ENCODE results near the gene PROSER1. TPM values are rescaled to one million over a fixed set of nuclear protein-coding genes. Genes with fewer than 3 reads are reported as not detected.

Gene PROSER1
- total RNA-seq, 1 experiment from 2014 or later, result 33.5 TPM

- Histone ChIP-seq H3K9ac (ENCODE audit: low read length) (peak overlapping the region; percentile 73), H3K79me2 (ENCODE audit: insufficient read depth, low read length) (peaks cover 44% of the 10 kb centered on the region), H3K4me3 (replicated peaks in 1 of 2; ENCODE audit: low read depth in 1 of 2, low read length in 2 of 2) (peak overlapping the region; percentile 89 to 90), H3K27ac (ENCODE audit: low read depth, low read length) (peak overlapping the region; percentile 71), H3K27me3 (ENCODE audit: insufficient read depth, low read length) (no peaks in the 10 kb centered on the region), H3K9me2 (ENCODE audit: insufficient read depth) (no peaks in the 10 kb centered on the region), H3K4me1 (ENCODE audit: control insufficient read depth in 1 of 2, insufficient read depth in 2 of 2, low read length in 2 of 2) (peaks cover 0 to 26% of the 10 kb centered on the region in 2 experiments; a peak in 3 of 4 replicates), H2AFZ (ENCODE audit: low read depth, low read length, poor library complexity, severe bottlenecking) (peak overlapping the region; percentile 91), H4K20me1 (ENCODE audit: insufficient read depth) (no peaks in the 10 kb centered on the region), H3K4me2 (ENCODE audit: low read length) (peak overlapping the region; percentile 99), H3K9me3 (ENCODE audit: control insufficient read depth in 1 of 2, insufficient read depth in 1 of 2, low read depth in 1 of 2, low read length in 2 of 2) (no peaks in the 10 kb centered on the region), H3K36me3 (ENCODE audit: control insufficient read depth in 1 of 2, insufficient read depth in 2 of 2, low read length in 2 of 2) (no peaks in the 10 kb centered on the region)
- ChIA-PET CTCF (interaction anchor here (1.8 kb wide), 1 partner anchor 13 kb away, joined by 4 read pairs; no protein-coding TSS in a partner anchor), RAD21 (ENCODE audit: low non-redundant PET in 1 of 2, low total read pairs in 2 of 2, uncharacterized antibody in 2 of 2, unreplicated experiment in 2 of 2) (no interaction called here), POLR2A (no interaction called here)
- TSS peak; percentile 45 for BruUV-seq (replicated peaks)
- peak; percentile 39 for ATAC-seq
- TF ChIP-seq SIN3A (IDR thresholded peaks at IDR 0.05; ENCODE audit: low read depth), result 0 out of 2 replicates have a peak, but pooled peaks have one; percentile 14
- TF ChIP-seq SRF (IDR thresholded peaks at IDR 0.05; ENCODE audit: low read depth), result no peak
- no peak for DNase-seq (ENCODE audit: low read depth, low spot score)
- intact Hi-C loops (cut with micrococcal nuclease), result no loop called here
These were observed 711 bp upstream of the PROSER1 start for GRCh38 chr13:39038569-39039030.

GRCh38 chr13:39037410-39037879, 444 bp downstream of the PROSER1 start:
- Histone ChIP-seq H3K27ac (ENCODE audit: low read depth, low read length) (peak overlapping the region; percentile 71), H3K36me3 (ENCODE audit: control insufficient read depth in 1 of 2, insufficient read depth in 2 of 2, low read length in 2 of 2) (no peaks in the 10 kb centered on the region), H3K4me3 (replicated peaks in 1 of 2; ENCODE audit: low read depth in 1 of 2, low read length in 2 of 2) (peak overlapping the region; percentile 89 to 90), H3K4me2 (ENCODE audit: low read length) (peak overlapping the region; percentile 99), H3K4me1 (ENCODE audit: control insufficient read depth in 1 of 2, insufficient read depth in 2 of 2, low read length in 2 of 2) (peaks cover 0 to 26% of the 10 kb centered on the region in 2 experiments; a peak in 3 of 4 replicates), H3K27me3 (ENCODE audit: insufficient read depth, low read length) (no peaks in the 10 kb centered on the region), H4K20me1 (ENCODE audit: insufficient read depth) (no peaks in the 10 kb centered on the region), H2AFZ (ENCODE audit: low read depth, low read length, poor library complexity, severe bottlenecking) (no peak overlapping the region), H3K9ac (ENCODE audit: low read length) (peak overlapping the region; percentile 73), H3K9me3 (ENCODE audit: control insufficient read depth in 1 of 2, insufficient read depth in 1 of 2, low read depth in 1 of 2, low read length in 2 of 2) (no peaks in the 10 kb centered on the region), H3K9me2 (ENCODE audit: insufficient read depth) (no peaks in the 10 kb centered on the region), H3K79me2 (ENCODE audit: insufficient read depth, low read length) (peaks cover 54% of the 10 kb centered on the region)
- no peak for DNase-seq (ENCODE audit: low read depth, low spot score)
- intact Hi-C loops (cut with micrococcal nuclease), result no loop called here
- TF ChIP-seq POLR2AphosphoS5 (IDR thresholded peaks at IDR 0.05; ENCODE audit: low read depth, low read length) (peak; percentile 57), CBX3 (IDR thresholded peaks at IDR 0.05; ENCODE audit: low read depth) (no peak), ZFX (IDR thresholded peaks at IDR 0.05) (peak; percentile 78)
- BruUV-seq (replicated peaks), result no TSS peak
- ATAC-seq, result peak; percentile 60
- CTCF ChIA-PET, result interaction anchor here (1.8 kb wide), 1 partner anchor 14 kb away, joined by 4 read pairs; no protein-coding TSS in a partner anchor
- RAD21 ChIA-PET (ENCODE audit: low non-redundant PET in 1 of 2, low total read pairs in 2 of 2, uncharacterized antibody in 2 of 2, unreplicated experiment in 2 of 2), result no interaction called here
- POLR2A ChIA-PET, result interaction anchor here (0.9 kb wide), 1 partner anchor 9 kb away, joined by 4 read pairs; no protein-coding TSS in a partner anchor
